HG02840 (cell line): ENCODE data around the gene YIPF6.
"Not testable (repeated sequence)": the region's sequence is repeated elsewhere in the genome, so short reads cannot be mapped to it uniquely, and the experiment has no call there.

Experiments
- ATAC-seq: cut with Tn5 transposase; IDR thresholded peaks from one replicate; pipeline ENCODE4 v1.9.1; 2021; ENCODE audit warnings: mild to moderate bottlenecking, moderate library complexity, moderate number of reproducible peaks; ENCODE audit not compliant: unreplicated experiment, low FRiP score

The YIPF6 gene

DNA sequence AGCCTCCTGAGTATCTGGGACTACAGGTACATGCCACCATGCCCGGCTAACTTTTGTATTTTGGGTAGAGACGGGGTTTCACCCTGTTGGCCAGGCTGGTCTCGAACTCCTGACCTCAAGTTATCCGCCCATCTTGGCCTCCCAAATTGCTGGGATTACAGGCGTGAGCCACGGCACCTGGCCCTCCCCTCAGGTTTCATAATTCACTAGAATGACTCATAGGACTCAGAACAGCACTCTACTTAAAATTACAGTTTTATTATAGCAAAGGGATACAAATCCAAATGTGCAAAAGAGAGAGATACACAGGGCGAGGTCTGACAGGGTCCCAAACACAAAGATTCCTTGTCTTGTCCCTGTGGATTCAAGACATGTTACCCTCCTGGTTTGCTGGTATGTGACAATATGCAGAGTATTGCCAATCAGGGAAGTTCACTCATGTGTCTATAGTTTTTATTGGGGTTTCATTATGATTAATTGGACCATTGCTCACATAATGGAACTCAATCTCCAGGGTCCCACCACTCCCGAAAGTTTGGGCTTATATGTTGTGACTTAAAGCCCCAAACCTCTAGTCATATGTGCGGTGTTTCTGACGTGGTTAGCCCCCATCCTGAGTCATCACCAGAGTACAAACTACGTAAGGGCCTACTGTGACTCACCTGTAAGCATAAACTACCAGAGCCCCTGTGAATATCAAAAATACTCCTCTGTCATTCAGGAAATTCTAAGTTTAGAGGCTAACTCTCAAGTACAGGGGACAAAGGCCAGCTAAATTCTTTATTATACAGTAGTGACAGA lies 5.2 kb downstream of the YIPF6 start:
- ATAC-seq: no peak

DNA sequence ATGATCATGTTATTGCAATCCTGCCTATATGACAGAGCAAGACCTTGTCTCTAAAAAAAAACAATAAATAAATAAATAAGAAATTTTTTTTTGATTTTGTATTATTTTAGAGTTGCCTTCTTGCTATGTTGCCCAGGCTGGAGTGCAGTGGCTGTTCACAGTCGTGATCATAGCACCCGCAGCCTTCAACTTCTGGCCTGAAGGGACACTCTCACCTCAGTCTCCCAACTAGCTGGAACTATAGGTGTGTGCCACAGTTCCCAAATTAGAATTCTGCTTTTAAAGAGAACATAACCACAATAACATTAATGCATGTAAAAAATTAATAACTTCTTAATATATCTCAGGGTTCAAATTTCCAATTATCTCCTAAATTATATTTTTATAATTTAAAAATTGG lies 7.8 kb downstream of the YIPF6 start:
- no peak for ATAC-seq

DNA sequence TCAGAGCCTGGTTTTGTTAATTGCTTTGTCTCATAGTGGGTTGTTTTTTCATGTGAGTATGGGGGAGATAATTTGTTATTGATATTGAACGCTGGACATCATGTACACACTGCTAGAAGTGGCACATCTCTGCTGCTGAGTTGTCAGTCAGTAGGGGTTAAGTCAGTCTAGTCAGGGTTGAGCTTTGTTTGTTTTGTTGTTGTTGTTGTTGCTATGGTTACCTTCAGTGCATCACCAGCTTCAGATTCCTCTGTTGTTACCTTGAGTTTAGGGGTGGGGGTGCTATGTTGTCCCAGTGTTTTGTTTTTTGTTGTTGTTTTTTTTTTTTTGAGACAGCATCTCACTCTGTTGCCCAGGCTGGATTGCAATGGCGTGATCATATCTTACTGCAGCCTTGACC lies 9.9 kb downstream of the YIPF6 start:
- no peak for ATAC-seq

DNA sequence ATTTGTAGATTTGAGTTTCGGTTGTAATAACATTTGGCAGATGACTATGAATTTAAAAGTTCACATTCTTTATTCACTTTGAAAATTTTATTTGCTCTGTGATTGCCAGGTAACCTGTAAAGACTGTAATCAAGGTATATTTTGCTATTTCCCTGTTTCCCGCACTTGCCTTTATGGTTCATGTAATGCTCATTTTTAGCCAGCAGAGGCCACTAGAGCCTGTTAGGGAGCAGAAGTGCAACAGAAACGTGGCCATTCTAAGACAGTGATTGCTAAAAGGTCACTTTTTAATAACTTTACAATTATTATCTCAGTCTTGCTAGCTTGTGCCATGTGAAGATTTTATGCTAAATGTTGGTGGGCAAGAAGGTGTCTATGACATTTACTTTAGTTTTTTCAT lies 12.4 kb downstream of the YIPF6 start:
- no peak for ATAC-seq

DNA sequence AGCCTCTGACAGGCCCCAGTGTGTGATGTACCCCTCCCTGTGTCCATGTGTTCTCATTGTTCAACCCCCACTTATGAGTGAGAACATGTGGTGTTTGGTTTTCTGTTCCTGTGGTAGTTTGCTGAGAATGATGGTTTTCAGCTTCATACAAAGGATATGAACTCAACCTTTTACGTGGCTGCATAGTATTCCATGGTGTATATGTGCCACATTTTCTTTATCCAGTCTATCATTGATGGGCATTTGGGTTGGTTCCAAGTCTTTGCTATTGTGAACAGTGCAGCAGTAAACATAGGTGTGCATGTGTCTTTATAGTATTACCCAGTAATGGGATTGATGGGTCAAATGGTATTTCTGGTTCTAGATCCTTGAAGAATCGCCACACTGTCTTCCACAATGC lies 25.8 kb downstream of the YIPF6 start:
- not testable (repeated sequence) for ATAC-seq

DNA sequence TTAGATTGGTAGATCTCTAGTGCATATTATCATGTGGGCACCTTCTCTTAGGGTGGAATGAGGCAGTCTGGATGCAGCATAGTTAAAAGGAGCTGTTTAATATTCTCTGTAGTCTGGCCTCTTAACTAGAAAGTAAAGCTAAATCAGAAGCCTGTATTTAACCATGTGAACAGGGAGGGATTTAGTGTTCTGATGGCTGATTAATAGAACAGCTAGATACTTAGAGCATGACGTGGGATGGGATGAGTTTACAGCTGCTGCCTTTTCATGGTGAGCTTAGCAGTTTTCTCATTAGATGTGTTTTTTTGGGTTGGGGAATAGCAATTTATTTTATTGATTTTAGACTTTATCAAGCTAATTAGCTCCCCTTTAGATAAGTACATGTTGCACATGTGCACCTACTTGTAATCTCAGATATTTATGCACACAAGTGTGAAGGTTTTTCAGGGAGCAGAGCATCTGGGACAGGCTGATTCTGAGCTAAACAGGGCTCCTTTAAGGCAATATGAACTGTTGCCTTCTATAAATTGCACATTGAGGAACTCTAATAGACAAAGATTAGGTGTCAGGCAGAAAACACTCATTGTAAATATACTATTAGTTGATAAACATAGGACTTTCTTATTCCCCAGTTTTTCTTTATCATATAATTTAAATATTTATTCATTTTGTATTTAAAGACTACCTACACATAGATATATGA lies 34.1 kb downstream of the YIPF6 start:
- no peak for ATAC-seq

DNA sequence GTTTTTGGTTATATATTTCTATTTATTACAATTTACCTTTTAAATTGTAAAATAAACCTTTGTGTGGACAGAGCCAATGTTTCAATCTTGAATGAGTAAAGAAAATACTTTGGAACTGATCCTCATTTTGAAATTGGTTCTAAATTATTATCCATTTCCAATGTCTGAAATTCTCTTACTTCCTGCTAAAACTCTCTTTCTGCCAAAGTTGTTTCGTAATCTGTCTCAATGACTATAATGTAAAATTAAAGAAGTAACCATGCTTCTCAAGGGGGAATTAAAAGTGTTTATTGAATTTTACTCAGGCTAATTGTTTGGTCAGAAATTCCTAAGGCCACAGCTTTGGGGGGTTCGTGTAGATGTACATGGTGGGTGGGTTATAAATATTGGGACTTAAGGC lies 34.8 kb downstream of the YIPF6 start:
- no peak for ATAC-seq

DNA sequence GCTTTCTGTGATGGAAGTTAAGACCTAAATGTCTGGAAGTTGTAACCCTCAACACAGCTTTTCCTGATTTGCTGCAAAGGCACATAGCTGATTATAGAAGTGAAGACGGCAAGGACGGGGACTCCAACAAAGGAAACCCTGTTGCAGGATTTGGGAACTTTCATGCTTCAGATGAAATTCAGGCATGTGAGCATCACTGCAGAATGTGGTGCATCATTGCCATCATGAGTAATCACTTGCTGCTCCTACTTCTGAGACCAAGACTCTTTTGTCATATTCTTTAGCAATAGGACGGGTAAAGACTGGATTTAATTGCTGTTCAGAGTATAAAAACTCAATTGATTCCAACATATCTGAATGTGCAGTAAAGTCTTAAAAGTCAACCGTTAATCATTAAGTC lies 35.8 kb downstream of the YIPF6 start:
- ATAC-seq: no peak

DNA sequence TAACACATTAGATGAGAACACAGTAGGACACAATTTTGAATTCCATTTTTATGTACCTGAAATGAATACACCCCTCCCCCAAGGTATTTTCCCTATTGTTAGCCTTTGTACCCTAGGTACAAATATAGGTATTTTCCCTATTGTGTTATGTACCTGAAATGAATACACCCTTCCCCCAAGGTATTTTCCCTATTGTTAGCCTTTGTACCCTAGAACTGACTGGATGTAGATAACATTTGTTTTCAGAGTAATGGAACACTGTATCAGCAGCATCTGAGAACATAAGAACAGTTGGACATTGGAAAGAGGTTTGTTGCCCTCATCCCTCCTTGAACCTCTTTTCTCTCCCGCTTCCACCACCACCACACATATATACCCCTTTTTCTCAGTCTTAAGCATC lies 37.6 kb downstream of the YIPF6 start:
- no peak for ATAC-seq

DNA sequence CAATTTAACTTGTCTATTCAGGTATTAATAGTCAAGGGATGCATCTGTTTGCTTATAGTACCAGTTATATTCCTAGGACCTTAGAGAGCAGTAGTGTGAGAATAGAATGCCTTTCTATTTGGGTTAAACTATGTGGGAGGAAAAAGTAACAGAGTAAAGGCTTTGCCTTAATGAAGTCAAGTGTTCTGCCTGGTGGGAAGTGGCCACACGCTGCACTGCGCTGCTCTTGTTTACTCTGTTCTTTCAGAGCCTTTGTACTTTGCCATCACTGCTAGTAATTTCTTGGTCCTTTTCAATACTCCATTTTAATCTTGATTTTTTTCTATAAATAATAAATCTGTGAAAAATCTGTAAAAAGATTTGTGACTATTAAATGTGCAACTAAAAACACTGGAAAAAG lies 38.0 kb downstream of the YIPF6 start:
- ATAC-seq: no peak

DNA sequence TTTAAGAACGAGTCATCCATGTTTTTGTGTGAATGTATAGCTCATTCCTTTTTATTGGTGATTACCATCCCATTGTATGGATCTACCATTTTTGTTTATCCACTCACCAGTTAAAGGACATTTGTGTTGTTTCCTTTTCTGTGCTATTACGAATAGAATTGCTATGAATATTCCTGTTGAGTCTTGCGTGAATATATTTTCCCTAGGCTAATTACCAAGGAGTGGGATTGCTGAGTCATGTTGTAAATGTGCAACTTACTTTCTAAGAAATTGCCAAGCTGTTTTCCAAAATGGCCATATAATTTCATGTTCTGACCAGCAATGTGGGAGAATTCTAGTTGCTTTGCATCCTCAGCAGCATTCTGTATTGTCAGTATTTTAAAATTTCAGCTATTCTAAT lies 51.3 kb downstream of the YIPF6 start:
- no peak for ATAC-seq

DNA sequence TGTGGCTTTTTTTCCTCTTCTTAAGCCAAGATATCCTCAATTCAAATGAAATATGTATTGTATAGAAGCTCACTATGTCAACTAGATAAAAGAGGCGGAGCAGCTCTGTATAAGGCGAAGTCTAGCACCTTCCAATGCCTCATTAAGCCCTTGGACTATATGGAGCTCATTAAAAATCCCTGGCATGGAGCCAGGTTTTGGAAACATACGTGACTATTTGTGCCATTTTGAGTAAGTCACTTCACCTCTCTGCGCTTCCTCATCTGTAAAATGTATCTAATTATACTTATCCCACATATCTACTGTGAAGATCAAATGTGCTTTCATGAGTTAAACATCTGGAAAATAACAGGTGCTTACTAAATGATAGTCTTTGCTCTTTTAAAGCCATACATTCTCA lies 57.2 kb downstream of the YIPF6 start:
- ATAC-seq: no peak

DNA sequence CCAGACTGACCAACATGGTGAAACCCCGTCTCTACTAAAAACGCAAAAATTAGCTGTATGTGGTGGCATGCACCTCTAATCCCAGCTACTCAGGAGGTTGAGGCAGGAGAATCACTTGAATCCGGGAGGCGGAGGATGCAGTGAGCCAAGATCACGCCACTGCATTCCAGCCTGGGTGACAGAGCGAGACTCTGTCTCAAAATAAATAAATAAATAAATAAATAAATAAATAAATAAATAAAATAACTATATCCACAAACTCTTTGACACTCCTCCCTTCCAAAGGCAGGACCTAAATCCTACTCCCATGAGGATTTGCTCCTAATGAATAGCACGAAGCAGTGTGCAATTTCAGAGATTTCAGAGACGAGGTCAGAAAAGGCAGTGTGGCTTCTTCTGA lies 58.3 kb downstream of the YIPF6 start:
- ATAC-seq: not testable (repeated sequence)

DNA sequence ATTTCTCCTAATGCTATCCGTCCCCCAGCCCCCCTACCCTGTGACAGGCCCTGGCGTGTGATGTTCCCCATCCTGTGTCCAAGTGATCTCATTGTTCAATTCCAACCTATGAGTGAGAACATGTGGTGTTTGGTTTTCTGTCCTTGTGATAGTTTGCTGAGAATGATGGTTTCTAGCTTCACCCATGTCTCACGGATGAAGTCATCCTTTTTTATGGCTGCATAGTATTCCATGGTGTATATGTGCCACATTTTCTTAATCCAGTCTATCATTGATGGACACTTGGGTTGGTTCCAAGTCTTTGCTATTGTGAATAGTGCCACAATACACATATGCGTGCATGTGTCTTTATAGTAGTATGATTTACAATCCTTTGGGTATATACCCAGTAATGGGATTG lies 61.1 kb downstream of the YIPF6 start:
- ATAC-seq: not testable (repeated sequence)

DNA sequence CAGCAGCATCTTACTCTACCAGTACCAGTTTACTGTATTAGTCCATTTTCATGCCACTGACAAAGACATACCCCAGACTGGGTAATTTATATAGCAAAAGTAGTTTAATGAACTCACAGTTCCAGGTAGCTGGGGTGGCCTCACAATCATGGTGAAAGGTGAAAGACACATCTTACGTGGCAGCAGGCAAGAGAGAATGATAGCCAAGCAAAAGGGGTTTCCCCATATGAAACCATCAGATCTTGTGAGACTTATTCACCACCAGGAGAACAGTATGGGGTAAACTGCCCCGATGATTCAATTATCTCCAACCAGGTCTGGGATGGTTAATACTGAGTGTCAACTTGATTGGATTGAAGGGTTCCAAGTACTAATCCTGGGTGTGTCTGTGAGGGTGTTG lies 69.3 kb downstream of the YIPF6 start:
- no peak for ATAC-seq

DNA sequence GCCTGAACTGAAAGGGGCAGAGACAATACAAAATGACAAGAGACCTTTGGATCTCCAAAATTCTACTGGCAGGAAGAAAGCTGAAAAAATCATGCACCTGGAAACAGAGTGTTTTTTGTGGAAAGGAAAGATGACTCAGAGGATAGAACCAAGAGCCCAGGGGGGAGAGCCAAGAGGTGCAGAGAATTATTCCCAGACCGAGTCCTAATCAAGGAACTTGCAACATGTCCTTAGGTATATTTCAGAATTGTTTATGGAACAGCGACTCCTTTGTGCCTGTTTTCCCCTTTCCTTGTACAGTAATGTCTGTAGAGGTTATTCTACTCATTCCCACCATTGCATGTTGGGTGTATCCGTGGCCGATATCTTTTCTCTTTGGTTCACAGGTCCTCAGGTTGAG lies 71.7 kb downstream of the YIPF6 start:
- ATAC-seq: no peak

DNA sequence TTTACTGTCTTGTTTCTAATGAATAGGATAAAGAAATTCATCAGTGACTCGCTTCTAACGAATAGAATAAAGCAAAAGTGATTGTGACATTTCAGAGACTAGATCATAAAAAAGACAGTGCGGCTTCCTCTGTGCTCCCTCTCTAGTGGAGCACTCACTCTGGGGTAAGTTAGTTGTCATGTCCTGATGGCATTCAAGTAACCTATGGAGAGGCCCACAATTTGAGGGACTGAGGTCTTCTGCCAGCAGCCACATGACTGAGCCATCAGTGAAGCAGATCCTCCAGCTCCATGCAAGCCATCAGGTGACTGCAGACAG lies 72.4 kb downstream of the YIPF6 start:
- no peak for ATAC-seq

DNA sequence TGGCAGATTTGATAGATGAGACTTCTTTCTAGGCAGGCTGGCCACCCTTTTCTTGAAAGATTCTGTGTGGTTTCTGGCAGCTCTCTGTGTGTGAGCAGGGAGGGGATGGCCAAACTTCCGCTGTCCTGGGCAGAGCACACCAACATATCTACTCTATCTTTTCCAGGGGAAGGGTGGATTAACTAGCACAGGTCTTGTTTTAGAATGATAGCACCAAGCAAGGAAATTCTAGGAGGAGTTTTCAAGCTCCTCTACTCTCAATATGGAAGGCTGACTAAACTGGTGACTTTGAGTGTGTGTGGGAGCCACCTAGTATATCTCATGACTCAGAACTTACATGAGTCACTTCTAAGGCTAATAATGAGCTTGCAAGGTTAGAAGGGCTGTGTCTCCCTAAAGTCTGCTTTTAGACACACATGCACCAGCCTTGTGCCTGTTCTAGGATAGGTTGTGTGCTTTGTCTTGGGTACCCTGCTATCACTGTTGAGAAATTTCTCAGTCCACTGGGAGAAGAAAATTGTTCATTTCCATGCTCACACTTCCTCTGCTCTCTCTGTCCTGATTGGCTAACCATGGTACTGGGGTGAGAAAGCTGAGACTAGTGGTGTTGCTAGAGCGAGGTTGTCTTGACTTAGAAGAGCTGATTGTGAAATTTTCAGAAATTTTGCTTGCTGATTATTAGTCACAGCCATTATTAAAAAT lies 72.9 kb downstream of the YIPF6 start:
- ATAC-seq: no peak

DNA sequence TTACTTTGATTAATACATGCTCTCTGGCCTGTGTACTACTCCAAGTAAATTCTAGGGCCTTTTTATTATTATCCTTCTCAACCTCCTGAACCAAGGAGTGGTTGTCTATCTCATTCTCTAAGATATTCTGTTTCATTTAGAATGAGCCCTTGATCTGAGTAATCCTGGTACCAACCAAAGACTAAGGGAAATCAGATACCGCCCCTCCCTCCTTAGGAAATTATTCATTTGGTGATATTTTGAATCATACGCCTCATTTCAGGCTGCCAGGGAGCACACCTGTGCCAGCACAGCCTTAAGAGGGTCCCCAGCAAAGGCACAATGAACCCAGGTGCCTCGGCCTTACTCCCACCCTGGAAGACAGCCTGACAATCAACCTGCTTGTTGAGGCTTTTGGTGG lies 75.4 kb downstream of the YIPF6 start:
- no peak for ATAC-seq

DNA sequence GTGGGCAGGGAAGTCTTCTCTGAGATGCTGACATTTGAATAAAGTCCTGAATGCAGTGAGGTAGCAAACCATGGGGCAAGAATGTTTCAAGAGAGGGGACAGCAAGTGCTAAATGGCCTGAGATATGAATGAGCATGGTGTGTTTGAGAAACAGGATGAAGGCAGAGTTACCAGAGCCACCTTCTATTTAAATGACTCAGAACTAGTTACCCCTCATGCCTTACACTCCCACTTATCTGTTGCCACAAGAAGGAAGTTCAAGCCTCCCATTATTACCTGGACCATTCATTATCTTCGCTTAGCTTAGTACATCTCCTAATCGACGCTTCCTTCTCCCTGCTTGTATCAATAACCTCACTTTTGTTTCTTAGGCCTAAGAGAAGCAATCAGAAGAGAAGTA lies 81.0 kb downstream of the YIPF6 start:
- no peak for ATAC-seq

DNA sequence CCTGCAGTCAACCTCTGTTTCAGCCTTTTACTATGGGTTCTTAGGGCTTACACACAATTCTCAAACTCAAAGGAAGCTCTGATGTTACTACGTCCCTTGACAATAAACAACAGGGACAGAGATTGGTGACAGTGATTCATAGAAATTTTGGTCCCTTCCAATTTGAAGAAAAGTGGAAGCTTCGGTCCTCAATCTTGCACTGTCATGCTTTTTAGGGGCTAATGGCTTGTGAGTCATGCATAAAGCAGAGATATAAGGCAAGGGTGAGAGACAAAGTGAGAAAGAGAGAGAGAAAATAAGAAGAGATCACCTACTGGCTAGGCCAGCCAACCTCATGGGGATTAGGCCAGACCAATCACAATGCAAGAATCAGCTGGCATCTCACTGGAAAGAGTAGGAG lies 85.4 kb downstream of the YIPF6 start:
- ATAC-seq: no peak
